Activated naive CD4-positive, alpha-beta T cell (primary cell): ENCODE data around the gene LYZL4.

ENCODE experiments used
- DNase-seq, 4 experiments: peaks; one replicate each; lab custom pipeline; 2025; lab: John Stamatoyannopoulos, UW

Gene LYZL4

DNA sequence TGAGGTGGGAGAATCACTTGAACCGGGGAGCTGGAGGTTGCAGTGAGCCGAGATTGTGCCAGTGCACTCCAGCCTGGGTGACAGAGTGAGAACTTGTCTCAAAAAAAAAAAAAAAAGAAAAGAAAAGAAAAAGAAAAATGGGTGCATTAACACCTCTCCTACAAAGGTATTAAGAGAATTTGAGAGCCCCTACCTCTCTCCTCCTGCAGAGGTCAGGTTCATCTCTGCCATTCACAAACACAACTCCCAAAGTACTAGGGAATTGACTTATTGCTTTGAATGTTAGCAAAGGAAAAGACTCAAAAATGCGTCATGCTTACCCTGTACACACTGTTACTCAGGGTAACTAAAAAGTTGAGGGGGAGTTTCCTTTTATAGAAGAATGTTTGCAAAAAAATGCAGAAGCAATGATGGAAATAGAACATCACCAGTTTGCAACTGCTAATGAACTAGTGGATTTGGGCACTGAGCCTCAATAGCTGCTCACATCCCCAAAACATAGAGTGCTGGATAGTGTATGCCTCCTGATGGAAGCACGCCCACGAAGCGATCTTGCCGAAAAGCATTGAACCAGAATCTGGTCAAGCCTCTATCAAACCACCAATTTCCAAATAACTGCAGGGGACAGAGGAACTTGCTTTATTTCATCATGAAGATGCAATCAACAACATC is 15.5 kb upstream of the LYZL4 start:
- DNase-seq: no peak

DNA sequence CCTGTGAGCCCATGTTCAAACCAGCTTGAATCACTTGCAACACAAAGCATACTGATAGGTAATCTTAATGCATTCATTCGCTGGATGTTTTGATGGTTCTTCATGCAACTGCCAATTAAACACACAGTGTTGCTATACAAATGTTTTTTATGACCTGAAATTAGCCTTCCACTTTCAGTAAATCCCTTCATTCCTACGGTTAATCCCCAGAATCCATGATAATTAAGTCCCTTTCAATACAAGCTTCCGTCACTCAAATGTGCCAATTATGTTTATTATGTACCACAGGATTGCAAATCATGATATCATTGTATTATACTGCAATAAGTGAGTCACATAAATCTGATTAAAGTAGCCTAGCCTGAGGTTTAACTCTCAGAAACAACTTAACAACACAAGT is 14.5 kb upstream of the LYZL4 start:
- no peak for DNase-seq

DNA sequence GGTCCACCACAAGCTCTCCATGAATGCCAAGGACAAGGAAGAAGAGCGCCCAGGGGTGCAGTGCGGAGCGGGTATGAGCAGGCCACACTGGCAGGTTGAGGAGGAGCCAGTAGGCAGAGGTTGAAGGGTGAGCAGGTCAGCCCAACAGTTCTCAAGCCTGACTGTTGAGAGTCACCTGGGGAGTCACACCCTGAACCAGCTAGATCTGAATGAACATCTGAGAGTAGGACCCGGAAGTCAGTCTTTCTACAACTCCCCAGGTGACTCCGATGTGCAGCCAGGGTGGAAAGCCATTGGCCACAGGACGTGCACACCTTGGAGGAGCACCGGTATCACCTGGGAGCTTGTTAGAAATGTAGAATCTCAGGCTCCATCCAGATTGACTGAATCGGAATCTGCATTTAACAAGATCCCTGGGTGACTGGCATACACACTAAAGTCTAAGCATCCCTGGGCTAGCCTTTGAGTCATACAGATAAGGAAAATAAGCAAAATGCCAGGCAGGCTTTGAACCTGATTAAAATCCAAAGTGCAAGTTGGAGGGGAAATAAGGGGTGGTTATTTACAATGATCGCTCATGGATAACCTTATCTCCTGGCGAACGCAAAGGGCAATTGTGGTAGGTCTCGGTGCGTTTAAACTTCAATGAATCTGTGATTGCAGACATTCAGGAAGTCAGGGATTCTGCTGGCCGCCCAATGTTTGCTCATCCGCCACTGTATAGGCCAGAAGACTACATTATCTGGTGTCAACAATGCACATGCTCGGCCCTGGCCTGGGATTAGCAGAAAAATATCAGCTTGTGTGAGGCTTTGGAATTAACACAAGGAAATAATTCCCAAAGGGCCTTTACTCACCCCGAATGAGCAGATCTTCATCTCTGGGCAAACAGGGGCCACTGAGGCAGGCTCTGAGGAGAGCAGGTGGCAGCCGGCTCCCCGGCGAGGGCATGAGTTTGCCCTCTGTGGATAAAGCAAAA is 11.7 kb upstream of the LYZL4 start:
- DNase-seq: no peak

DNA sequence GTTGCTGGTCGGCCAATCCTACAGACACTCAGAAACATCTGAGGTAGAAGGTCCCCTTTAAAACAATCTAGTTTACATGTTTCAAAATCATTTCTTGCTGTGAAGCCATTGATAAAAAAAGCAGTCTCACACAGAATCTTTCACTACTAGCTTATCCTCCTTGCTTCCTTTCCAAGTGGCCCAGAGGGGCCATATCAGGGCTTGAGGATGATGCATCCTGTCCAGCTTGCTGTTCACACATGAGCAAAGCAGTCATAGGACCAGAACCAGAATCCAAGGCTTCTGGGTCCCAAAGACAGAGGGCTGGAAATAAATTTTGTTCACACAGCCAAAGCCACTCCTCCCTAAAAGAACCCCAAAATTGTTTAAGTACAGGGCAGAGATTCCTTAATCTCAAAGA is 9.2 kb upstream of the LYZL4 start:
- DNase-seq: no peak

DNA sequence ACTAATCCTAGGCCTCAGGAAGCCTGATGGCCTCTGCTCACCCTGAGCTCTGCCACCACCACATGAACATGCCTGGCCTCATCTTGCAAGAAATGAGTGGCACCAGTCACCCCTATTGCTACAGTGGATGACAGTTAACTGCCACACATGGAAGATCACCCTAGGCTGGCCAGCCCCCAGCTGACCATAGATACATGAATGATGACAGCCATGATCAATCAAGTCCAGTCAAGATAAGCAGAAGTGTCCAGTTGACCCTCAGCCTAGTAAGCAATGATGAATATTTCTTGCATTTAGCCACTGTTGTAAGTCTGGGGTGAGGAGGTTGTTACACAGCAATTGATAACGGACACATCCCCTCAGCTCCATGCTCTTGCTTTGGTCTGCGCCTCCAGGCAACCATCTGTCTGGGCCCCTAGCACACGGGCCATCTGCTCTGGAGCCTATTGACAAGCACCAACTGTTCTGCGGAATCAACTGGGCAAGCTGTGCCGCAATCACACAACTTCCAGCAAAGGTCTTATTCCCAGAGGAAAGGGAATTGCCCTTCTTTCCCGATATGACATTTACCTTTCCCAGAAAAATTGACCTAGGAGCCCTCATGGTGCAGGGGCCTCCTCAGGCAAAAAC is 2.2 kb upstream of the LYZL4 start:
- no peak for DNase-seq

DNA sequence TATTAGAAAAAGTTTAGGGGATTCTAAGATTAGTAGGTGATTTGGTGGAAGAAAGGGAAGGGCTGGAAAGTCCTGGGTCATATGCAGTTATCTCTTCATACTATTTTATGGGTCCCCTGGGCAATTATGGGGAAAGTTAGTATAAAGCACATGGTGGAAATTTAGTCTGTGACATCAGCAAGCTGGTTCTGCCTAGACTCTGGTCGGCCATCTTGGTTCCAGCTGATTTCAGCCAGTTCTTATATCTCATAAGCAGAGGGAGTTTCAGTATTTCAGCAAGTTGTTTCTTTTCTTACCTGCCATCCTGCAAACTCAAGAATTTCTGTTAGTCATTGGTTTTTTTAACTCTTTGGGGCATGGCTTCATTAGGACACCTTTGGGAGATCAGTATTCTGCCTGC is 1.0 kb upstream of the LYZL4 start:
- DNase-seq: no peak

DNA sequence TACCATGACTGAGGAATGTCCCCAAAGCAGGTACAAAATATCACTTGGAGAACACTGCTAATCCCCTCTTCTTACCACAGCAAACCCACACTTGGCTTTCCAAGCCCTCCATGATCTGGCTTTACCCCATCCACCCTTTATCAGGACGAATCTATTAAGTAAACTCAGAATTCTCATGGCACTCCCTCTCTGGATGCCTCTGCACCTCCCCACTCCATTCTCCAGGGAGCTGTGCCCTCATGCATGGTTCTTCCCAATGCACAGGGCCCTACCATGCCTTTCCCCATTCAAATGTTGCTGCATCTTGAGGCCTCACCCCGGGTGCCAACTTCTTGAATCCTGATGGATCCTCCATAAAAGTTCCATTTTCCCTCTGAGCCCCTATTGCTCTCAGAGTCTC is 2.3 kb downstream of the LYZL4 start:
- no peak for DNase-seq

DNA sequence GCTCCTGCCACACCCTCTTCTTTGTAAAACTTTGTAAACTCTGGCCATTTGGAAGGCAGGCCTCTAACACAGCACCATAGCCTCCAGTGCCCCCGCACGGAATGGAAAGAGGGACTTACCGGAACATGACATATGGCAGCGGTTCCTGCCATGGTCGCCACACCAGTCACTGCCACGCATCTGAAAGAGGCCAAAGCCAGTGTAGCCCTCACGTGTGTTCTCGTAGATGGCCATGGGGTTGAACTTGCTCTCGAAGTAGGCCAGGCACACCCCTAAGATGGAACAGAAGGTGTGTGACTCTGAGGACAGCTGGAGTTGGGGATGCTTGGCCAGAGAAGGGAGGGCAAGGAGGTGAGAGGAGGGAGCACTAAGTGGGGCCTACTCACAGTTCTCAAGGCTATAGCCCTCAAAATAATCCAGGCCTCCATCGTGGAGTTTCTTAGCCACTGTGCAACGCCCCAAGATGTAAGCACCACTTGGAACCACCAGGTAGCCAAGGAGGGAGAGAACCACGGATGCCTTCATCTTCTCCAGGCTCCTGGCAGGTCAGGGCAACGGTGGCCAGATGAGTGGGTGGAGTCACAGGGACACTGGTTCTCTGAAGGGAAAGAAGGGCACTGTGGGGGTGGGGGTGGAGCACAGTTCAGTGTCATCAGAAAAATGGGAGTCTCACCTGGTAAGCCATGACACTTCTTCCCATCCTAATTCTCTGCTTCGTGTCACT is 3.5 kb downstream of the LYZL4 start:
- no peak for DNase-seq

DNA sequence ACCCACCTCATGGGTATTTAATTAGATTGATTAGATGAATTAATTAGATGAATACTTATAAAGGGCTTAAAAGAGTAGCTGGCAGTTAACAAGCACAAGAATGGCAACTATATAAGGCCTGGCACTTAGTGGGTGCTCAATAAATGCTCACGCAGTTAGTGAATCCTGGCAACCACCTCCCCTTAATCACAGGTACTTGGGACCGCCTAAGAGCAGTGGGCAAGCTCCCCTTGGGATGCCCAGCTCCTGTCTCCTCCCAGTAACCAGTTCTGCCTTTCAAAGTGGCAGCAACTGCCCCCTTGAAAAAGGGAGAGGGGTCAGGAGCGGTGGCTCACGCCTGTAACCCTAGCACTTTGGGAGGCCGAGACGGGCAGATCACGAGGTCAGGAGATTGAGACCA is 4.6 kb downstream of the LYZL4 start:
- DNase-seq: no peak

DNA sequence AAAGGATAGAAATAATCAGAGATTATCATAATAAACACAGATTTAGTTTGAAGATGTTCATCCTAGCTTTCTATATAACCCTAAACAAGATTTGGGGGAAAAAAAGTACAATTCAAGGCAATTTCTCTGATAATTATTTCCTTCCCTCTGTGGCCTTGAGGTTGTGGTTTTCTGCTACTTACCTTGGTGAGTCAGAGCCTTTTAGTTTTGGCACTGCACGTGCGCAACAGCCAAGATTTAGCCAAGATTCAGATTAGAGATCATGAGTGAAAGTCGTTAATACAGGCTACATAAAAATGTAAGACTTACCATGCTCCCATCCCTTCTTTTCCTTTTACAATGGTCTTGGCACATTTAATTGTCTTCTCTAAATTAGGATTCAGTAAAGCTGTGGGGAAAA is 6.7 kb downstream of the LYZL4 start:
- DNase-seq: no peak

DNA sequence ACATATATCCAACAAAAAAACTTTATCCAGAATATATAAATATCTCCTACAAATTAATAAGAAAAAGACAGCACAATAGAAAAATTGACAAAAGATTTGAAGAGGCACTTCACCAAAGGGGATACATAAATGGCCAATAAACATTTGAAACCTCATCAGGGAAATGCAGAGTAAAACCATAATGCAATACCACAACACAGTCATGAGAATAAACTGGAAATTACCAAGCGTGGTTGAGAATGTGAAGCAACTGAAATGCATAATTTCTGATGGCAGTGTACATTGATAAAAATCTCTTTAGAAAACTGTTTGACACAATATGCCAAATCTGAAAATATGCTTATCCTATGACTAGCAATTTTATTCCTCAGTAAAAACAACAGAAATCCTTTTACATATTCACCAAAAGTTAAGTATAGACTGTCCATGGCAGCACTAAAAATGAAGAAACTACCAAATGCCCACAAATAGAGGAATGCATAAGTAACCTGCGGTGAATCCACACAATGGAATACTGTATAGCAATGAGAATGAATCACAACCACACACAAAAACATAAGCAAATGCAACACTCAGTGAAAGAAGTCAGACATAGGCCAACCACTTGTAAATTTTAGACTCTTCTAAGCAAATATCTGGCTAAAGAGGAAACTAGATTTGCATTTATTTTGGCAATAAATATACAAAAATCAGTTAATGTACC is 7.9 kb downstream of the LYZL4 start:
- no peak for DNase-seq

DNA sequence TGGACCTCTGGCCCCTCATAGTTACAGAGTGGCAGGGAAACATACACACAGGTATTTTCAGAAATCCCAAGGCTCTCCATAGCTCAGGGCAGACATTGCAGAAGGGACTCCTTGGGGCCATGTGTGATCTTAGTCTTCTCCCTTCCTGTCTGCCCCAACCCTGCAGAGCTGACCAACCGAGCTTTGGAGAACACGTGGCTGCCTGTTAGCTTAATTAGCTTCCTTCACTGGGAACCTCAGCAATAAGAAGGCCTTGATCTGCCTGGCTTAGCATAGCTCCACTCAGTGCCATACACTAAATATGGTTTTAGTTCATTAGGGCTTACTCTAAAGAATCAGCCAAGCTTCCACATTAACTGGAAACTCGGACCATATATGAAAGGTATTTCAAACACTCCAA is 12.3 kb downstream of the LYZL4 start:
- DNase-seq: no peak

DNA sequence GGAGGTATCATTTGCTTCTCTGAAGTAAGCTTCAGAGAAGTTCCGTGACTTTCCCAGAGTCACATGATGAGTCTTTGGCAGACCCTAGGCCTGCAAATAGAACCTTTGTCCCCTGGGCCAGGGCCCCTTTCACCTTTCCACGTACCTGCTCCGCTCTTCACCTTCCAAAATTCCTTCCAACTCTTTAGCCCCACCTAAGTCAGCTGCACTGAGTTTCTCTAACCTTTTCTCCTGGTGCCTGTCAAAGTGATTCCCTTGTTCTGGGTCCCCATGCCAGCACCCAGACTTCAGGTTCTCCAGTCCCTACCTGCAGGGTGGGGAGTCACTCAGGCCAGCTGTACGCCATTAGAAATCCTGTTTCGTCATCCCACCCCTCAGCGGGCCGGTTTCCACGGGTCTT is 12.8 kb downstream of the LYZL4 start:
- no peak for DNase-seq

DNA sequence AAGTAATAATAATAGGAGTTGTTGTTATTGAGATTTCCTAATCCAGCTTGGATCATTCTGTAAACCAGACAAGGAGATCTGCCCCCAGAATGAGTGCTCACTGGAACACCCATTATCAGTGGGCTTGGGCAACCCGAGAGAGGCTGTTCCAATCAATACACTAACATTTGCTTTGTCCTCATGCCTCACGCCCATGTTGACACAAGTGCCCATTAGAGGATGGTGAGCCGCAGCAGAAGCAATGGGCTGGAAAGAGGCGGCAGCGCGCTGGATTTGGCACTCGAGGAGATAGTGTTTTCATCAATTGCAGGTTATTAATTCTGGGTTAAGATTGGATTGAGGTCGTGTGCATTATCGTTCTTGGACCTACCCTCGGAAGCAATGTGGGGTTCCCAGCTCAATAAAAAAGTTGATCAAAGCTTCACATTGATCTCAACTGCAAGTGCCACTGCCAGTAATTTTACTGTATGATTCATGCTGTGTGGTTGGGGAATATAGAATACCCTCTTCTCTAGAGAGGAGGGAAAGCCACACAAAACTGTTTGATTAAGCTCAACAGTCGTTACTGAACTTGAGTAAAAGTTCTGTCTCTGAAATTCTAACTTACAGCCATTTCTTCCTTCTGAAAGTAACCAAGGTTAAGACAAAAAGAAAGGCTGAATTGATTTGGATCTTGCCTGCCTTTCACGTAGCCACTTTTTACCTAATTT is 15.7 kb downstream of the LYZL4 start:
- no peak for DNase-seq

DNA sequence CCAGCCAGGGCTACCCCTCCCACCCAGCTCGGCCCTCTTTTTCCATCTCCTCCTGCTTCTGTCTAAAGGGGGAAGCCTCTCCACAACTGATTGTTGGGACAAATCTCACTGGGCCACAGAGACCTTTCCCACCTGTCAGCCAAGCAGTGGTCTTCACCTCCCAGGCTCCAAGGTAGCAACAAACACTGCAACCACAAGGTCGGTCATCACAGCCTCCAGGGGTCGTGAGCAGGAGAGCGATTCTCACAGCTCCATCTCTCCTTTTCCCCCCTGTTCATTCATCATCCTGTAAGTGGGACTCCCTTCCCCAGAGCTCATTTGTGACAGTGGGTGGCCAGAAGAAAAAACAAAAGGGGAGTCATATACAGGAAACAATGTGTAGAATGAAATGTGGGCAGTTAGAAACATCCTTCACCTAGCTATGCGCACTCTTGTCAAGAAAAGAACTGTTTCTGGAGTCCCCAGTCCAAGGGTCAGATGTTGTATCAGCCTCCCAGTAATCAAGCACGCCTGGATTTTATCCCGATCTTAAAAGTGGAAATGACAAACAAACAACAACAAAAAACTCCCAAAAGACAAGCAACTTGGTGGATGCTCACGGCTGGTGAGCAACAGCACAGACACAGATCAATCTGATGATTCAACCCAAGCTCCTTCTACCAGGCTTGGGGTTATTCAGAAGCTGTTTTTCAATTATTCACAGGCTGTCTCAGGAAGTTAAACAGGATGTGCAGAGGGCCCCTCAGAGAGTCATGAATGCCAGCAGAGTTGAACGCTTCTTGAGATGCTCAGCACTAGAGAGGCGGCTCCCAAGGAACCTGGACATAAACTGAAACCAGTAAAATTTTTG is 22.4 kb downstream of the LYZL4 start:
- peak in 2 of 4 experiments; percentile 30 to 34 for DNase-seq

DNA sequence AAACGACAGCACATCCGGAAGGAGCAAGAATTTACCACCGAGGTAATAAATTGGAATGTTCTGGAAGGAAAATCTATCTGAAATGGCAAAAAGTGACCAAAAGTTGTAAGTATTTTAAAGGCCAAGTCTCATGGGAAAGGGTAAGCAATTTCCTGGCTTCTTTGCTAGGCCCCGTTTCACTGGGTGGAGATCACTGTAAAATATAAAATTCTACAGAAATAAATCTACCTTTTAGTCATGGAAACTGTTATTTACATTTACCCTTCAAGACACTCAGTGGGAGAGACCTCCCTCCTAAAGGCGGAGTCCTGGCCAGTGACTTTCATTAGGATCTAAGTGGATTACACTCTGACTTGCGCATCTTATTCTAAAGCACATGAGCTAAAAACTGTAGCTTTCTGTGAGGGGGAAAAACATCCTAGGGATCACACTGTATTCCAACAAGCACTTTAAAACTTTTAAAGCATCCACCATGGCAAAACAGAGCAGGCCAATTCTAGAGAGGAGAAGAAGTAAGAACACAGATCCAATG is 28.8 kb downstream of the LYZL4 start:
- DNase-seq: no peak

DNA sequence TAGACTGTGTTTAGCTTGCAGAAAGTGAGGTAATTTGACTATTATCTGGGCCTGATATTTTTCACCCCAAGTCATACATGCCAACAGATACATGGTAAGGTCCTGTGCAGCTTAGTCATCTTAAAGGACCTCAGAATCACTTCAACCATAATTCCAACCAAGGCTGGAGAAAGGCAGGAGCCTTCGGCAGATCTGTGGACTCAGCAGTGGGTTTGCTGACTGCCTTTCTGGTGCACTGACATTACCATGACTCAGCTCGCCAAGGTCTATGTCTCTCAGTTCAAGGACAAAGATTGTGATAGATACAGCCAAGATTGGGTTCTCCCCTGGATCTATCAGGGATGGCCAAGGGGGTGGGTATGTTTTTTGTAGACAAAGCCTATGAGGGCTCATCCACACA is 32.7 kb downstream of the LYZL4 start:
- DNase-seq: no peak

DNA sequence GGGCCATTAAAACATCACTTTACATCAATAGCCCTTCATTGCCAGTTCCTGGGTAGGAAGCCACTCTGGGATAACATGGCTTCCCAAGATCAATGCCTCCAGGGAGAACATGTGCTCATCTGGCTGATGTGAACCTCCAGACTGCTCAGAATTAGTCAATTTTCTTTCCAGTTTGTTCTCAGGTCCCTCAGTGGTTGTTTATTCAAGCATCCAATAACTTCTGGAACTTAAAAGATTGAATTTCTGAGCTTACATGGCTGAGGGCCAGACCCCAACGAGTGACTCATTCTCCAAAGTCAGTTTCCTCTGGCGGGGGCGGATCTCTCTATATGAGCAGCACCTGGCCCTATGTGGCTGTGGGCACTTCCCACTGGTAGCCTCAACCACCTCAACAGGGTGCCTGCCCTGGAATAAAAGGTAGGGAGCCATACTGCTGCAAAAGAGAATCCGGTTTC is 34.0 kb downstream of the LYZL4 start:
- peak in 1 of 4 experiments; percentile 27 for DNase-seq

DNA sequence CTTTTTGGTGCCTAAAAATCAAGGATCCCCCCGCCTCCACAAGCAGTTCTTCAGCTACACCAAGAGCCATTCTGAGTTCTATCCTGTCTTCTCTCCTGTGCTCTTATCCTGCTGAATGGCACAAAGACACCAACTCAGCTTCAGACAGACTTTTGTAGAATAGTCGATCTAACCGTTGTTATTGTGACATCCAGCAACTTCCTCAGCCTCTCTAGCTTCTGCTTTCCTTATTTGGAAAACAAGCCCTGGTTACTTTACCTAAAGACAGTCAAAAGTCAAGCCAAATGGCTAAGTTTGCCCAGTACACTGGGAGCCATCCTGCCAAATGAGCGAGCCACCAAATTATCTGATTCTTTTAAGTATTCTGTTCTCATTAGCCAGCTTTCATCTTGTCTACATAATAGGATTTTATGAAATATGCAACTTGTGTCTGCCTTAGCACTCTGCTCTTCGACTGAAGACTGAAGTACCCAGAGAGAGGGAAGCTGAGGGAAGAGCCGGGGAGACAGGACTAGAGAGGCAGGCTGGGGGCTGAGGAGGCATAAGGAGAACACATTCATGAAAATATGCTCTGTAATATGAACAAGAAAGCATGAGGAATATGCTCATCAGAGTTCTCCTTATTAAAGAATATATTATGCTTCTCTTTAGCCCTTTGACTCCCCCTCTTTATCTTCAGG is 35.1 kb downstream of the LYZL4 start:
- no peak for DNase-seq
